Tibial nerve (tissue), 4 donors: ENCODE results near the gene COPS8.

Experiments
- EP300 ChIP-seq, 2 donors: sonication (generic); formaldehyde crosslinking; IDR thresholded peaks; one replicate each; pipeline ENCODE4 v1.6.1; 2017; ENCODE audit warnings: antibody characterized with exemption in 2 of 2, mild to moderate bottlenecking in 1 of 2
- POLR2A ChIP-seq, 2 donors: fragments of 450-650 bp; IDR thresholded peaks; one replicate each; pipeline ENCODE4 v1.6.1; 2017; ENCODE audit warnings: antibody characterized with exemption in 2 of 2, mild to moderate bottlenecking in 2 of 2, moderate library complexity in 2 of 2
- TF ChIP-seq, protein P1 (sequence below), 5 experiments: fragments of 200-600 bp in 3 of 5; fragments of 450-650 bp in 2 of 5; sonication (generic) in 3 of 5; IDR thresholded peaks; one replicate each; pipeline ENCODE4 v1.5.1; 2016 to 2019; ENCODE audit warnings: antibody characterized with exemption in 5 of 5, mild to moderate bottlenecking in 3 of 5, moderate library complexity in 2 of 5

- TF ChIP-seq, protein P1, sequence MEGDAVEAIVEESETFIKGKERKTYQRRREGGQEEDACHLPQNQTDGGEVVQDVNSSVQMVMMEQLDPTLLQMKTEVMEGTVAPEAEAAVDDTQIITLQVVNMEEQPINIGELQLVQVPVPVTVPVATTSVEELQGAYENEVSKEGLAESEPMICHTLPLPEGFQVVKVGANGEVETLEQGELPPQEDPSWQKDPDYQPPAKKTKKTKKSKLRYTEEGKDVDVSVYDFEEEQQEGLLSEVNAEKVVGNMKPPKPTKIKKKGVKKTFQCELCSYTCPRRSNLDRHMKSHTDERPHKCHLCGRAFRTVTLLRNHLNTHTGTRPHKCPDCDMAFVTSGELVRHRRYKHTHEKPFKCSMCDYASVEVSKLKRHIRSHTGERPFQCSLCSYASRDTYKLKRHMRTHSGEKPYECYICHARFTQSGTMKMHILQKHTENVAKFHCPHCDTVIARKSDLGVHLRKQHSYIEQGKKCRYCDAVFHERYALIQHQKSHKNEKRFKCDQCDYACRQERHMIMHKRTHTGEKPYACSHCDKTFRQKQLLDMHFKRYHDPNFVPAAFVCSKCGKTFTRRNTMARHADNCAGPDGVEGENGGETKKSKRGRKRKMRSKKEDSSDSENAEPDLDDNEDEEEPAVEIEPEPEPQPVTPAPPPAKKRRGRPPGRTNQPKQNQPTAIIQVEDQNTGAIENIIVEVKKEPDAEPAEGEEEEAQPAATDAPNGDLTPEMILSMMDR (IDR thresholded peaks at IDR 0.05) = no peak
- TF ChIP-seq EP300 (IDR thresholded peaks at IDR 0.05) (no peak), POLR2A (IDR thresholded peaks at IDR 0.05) (no peak)
These were observed 46.3 kb downstream of the COPS8 start for GRCh38 chr2:237131749-237132533.
